GM10248 (cell line): Measurements from ENCODE around the gene HAND1.
"Not testable (repeated sequence)": the region's sequence is repeated elsewhere in the genome, so short reads cannot be mapped to it uniquely, and the experiment has no call there.

Experiments
- CTCF ChIA-PET: fragments of 300-600 bp; sonication (Branson Sonifier 250); formaldehyde crosslinking; extraction: SDS; loops from one replicate; lab custom pipeline; 2021; ENCODE audit warnings: antibody characterized with exemption; lab: Yijun Ruan, JAX
- POLR2A ChIA-PET: fragments of 350-650 bp; sonication (Branson Sonifier 250); formaldehyde crosslinking; extraction: SDS; loops from one replicate; lab custom pipeline; 2020; ENCODE audit warnings: antibody characterized with exemption; lab: Yijun Ruan, JAX
- DNase-seq: peaks from one replicate; pipeline ENCODE4 v3.0.0; 2012; ENCODE audit errors: extremely low spot score
- CTCF ChIP-seq: IDR thresholded peaks from 2 replicates; pipeline ENCODE4 v1.5.1; 2012; ENCODE audit warnings: mild to moderate bottlenecking, low read depth; ENCODE audit errors: extremely low read depth, missing control alignments, control extremely low read depth

Gene HAND1

GRCh38 chr5:154517181-154517580 is 39.2 kb upstream of the HAND1 start:
- POLR2A ChIA-PET, result no interaction called here
- no peak for DNase-seq
- CTCF ChIA-PET, result interaction anchor here (2.5 kb wide), 1 partner anchor 51 kb away, joined by 9 read pairs; no protein-coding TSS in a partner anchor
- TF ChIP-seq CTCF, result no peak

- no peak for TF ChIP-seq CTCF
- ChIA-PET POLR2A (no interaction called here), CTCF (interaction anchor here (1.4 to 2.5 kb wide), 2 partner anchors 10 to 50 kb away, joined by 5 to 9 read pairs; no protein-coding TSS in a partner anchor)
- DNase-seq, result no peak
These were observed 38.4 kb upstream of the HAND1 start for GRCh38 chr5:154516475-154516874.

- DNase-seq, result peak; percentile 50
- POLR2A ChIA-PET, result not testable (repeated sequence)
- CTCF ChIA-PET, result interaction anchor here (1.4 to 2.5 kb wide), 2 partner anchors 9 to 49 kb away, joined by 5 to 9 read pairs; no protein-coding TSS in a partner anchor
These were observed 37.5 kb upstream of the HAND1 start for GRCh38 chr5:154515488-154515887.

GRCh38 chr5:154514331-154514730 is 36.3 kb upstream of the HAND1 start:
- CTCF ChIA-PET, result interaction anchor here (1.2 to 5.0 kb wide), 3 partner anchors 9 to 46 kb away, joined by 3 to 30 read pairs (median 4); no protein-coding TSS in a partner anchor
- no peak for TF ChIP-seq CTCF
- no peak for DNase-seq
- POLR2A ChIA-PET, result no interaction called here

GRCh38 chr5:154513669-154514084 is 35.6 kb upstream of the HAND1 start:
- ChIA-PET POLR2A (no interaction called here), CTCF (interaction anchor here (1.2 to 5.0 kb wide), 3 partner anchors 10 to 45 kb away, joined by 3 to 30 read pairs (median 4); no protein-coding TSS in a partner anchor)
- DNase-seq, result no peak
- TF ChIP-seq CTCF, result no peak

- DNase-seq, result no peak
- no peak for TF ChIP-seq CTCF
- CTCF ChIA-PET, result interaction anchor here (0.6 to 5.0 kb wide), 8 partner anchors 9 to 139 kb away, joined by 3 to 30 read pairs (median 3); no protein-coding TSS in a partner anchor
- POLR2A ChIA-PET, result no interaction called here
These were observed 34.0 kb upstream of the HAND1 start for GRCh38 chr5:154511984-154512383.

GRCh38 chr5:154509784-154510555 is 31.9 kb upstream of the HAND1 start:
- TF ChIP-seq CTCF, result no peak
- ChIA-PET POLR2A (no interaction called here), CTCF (interaction anchor here (1.7 to 5.0 kb wide), 4 partner anchors 7 to 42 kb away, joined by 3 to 30 read pairs (median 20); no protein-coding TSS in a partner anchor)
- no peak for DNase-seq
